Measurements from ENCODE around the gene CEP295NL. TPM values are rescaled to one million over a fixed set of nuclear protein-coding genes. Genes with fewer than 3 reads are reported as not detected.

Gene CEP295NL
- total and polyA plus RNA-seq, 2 of the 13 experiments (the other 11 are each of a cell fraction or from before 2014, with no cell fraction given): not detected

DNA sequence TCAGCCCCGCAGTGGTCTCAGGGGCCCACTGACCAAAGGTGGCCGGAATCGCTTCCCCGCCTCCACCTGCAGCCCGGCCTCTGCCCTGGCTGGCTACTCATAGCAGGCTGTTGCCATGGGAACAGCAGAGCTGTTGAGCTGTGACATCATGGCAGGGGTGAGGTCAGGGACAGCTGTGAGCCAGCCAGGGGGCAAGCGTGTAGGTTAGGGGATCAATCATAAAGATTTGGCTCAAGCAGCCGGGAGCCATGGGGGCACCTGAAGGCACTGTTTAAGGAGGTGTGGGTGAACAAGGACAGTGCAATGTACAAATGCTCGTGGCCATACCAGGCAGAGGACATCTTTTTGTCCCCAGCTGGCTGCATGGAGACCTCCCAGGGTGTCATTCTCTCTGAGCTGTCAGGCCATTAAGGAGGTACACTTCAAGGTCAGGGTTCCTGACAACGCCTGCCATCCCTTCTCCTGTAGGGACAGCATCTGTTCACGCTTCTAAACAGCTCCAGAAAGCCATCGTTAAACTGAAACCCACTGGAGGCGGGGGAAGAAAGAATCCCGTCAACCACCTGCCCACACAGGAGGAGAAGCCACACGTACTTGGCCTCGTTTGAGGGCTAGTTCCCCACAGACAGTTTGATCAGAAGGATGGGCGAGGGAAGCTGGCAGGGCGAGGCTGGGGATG lies at the start of gene CEP295NL (continued):
- TF ChIP-seq ATF2 (CRISPR knock-in tag; IDR thresholded peaks at IDR 0.05): no peak
- TF ChIP-seq CHCHD3 (CRISPR knock-in tag; IDR thresholded peaks at IDR 0.05): no peak
- TF ChIP-seq ZNF292 (CRISPR knock-in tag; IDR thresholded peaks at IDR 0.05; ENCODE audit: borderline replicate concordance, low read depth): no peak
- no peak for TF ChIP-seq CENPT (CRISPR knock-in tag; IDR thresholded peaks at IDR 0.05; ENCODE audit: low read depth)
- no peak for TF ChIP-seq GMEB2 (CRISPR knock-in tag; IDR thresholded peaks at IDR 0.05; ENCODE audit: low read depth)
- peak; percentile 85 for TF ChIP-seq RFX3 (CRISPR knock-in tag; IDR thresholded peaks at IDR 0.05)
- peak; percentile 70; the same call in 1 of the 2 replicates for TF ChIP-seq CAMTA2 (CRISPR knock-in tag; IDR thresholded peaks at IDR 0.05; ENCODE audit: borderline replicate concordance)
- TF ChIP-seq RFX5 (IDR thresholded peaks at IDR 0.05; ENCODE audit: low read depth, low read length): peak; percentile 81
- peak; percentile 17; the same call in 1 of the 2 replicates for TF ChIP-seq SAP130 (CRISPR knock-in tag; IDR thresholded peaks at IDR 0.05; ENCODE audit: low read depth)
- no peak for TF ChIP-seq HMGA1 (CRISPR knock-in tag; conservative IDR thresholded peaks at IDR 0.05)
- TF ChIP-seq SKI (IDR thresholded peaks at IDR 0.05; ENCODE audit: partially characterized antibody): peak; percentile 12
- TF ChIP-seq, protein P1, sequence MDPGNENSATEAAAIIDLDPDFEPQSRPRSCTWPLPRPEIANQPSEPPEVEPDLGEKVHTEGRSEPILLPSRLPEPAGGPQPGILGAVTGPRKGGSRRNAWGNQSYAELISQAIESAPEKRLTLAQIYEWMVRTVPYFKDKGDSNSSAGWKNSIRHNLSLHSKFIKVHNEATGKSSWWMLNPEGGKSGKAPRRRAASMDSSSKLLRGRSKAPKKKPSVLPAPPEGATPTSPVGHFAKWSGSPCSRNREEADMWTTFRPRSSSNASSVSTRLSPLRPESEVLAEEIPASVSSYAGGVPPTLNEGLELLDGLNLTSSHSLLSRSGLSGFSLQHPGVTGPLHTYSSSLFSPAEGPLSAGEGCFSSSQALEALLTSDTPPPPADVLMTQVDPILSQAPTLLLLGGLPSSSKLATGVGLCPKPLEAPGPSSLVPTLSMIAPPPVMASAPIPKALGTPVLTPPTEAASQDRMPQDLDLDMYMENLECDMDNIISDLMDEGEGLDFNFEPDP (CRISPR knock-in tag; conservative IDR thresholded peaks at IDR 0.05): no peak
- TF ChIP-seq ZNF101 (CRISPR knock-in tag; IDR thresholded peaks at IDR 0.05; ENCODE audit: borderline replicate concordance, low read depth): no peak
- TF ChIP-seq PHF5A (CRISPR knock-in tag; IDR thresholded peaks at IDR 0.05; ENCODE audit: low read depth, unreplicated experiment): no peak
- no peak for TF ChIP-seq ZBTB10 (CRISPR knock-in tag; IDR thresholded peaks at IDR 0.05; ENCODE audit: borderline replicate concordance)
- TF ChIP-seq YY1 (IDR thresholded peaks at IDR 0.05; ENCODE audit: insufficient read depth, insufficient replicate concordance, low read depth, low read length): no peak
- no peak for TF ChIP-seq E2F5 (CRISPR knock-in tag; conservative IDR thresholded peaks at IDR 0.05)
- TF ChIP-seq ZNF577 (CRISPR knock-in tag; IDR thresholded peaks at IDR 0.05; ENCODE audit: borderline replicate concordance, low read depth): no peak
- no peak for TF ChIP-seq NCOA5 (CRISPR knock-in tag; IDR thresholded peaks at IDR 0.05)
- TF ChIP-seq ZNF709 (CRISPR knock-in tag; IDR thresholded peaks at IDR 0.05): no peak

All from HepG2 (cell line).